Raji (cell line): ENCODE data around the gene OR52E5.

Experiments
- POLR2A ChIP-seq: IDR thresholded peaks from 2 replicates; pipeline ENCODE4 v1.6.1; 2011; ENCODE audit warnings: low read depth, low read length, control low read depth; ENCODE audit not compliant: insufficient read depth

Gene OR52E5

GRCh38 chr11:5929571-5930368 is 36.8 kb downstream of the OR52E5 start:
- TF ChIP-seq POLR2A: no peak

- no peak for TF ChIP-seq POLR2A
Measured at GRCh38 chr11:5930614-5931013, 37.6 kb downstream of the OR52E5 start.

- no peak for TF ChIP-seq POLR2A
Measured at GRCh38 chr11:5931061-5931460, 38.1 kb downstream of the OR52E5 start.

- no peak for TF ChIP-seq POLR2A
Measured at GRCh38 chr11:5932671-5933070, 39.7 kb downstream of the OR52E5 start.

- TF ChIP-seq POLR2A: no peak
Measured at GRCh38 chr11:5933116-5933515, 40.1 kb downstream of the OR52E5 start.

GRCh38 chr11:5937868-5938602 is 45.0 kb downstream of the OR52E5 start:
- no peak for TF ChIP-seq POLR2A

GRCh38 chr11:5938603-5938965 is 45.6 kb downstream of the OR52E5 start:
- TF ChIP-seq POLR2A: no peak

GRCh38 chr11:5940748-5941147 is 47.7 kb downstream of the OR52E5 start:
- TF ChIP-seq POLR2A: no peak

GRCh38 chr11:5941951-5942350 is 48.9 kb downstream of the OR52E5 start, which contains the start of gene OR56A3:
Gene OR56A3 (plus strand): TSS chr11:5942251. CDS start chr11:5947347, 5,096 bp downstream.
- TF ChIP-seq POLR2A: no peak
